Cortex of kidney (tissue), 1 donor: Measurements from ENCODE around the gene TREML1.
"Not testable (repeated sequence)": the region's sequence is repeated elsewhere in the genome, so short reads cannot be mapped to it uniquely, and the experiment has no call there.

Experiments
- DNase-seq: peaks from one replicate; lab custom pipeline; 2025; lab: John Stamatoyannopoulos, UW

The TREML1 gene

GRCh38 chr6:41153992-41154625 lies at the start of gene TREML1:
Gene TREML1, minus strand, starts transcription at chr6:41154347. Its CDS starts 59 bp downstream, at chr6:41154288.
- DNase-seq, result no peak

- no peak for DNase-seq
Measured at GRCh38 chr6:41201764-41202173, 47.6 kb upstream of the TREML1 start.

GRCh38 chr6:41200901-41201763 lies 47.0 kb upstream of the TREML1 start, which contains the start of gene TREML2:
Gene TREML2, minus strand, starts transcription at chr6:41201149. Its CDS starts 141 bp downstream, at chr6:41201008.
- DNase-seq, result no peak

GRCh38 chr6:41200296-41200900 lies 46.3 kb upstream of the TREML1 start:
- no peak for DNase-seq

GRCh38 chr6:41199552-41200246 lies 45.6 kb upstream of the TREML1 start:
- no peak for DNase-seq

- DNase-seq, result no peak
Measured at GRCh38 chr6:41197234-41197633, 43.1 kb upstream of the TREML1 start.

GRCh38 chr6:41194386-41194785 lies 40.2 kb upstream of the TREML1 start:
- DNase-seq, result no peak

- DNase-seq, result no peak
Measured at GRCh38 chr6:41193884-41194283, 39.7 kb upstream of the TREML1 start.

GRCh38 chr6:41193171-41193734 lies 39.1 kb upstream of the TREML1 start:
- DNase-seq, result no peak

- no peak for DNase-seq
Measured at GRCh38 chr6:41191569-41191968, 37.4 kb upstream of the TREML1 start.

- no peak for DNase-seq
Measured at GRCh38 chr6:41190791-41191190, 36.6 kb upstream of the TREML1 start.

GRCh38 chr6:41189967-41190366 lies 35.8 kb upstream of the TREML1 start:
- DNase-seq, result no peak

GRCh38 chr6:41189046-41189445 lies 34.9 kb upstream of the TREML1 start:
- not testable (repeated sequence) for DNase-seq

- no peak for DNase-seq
Measured at GRCh38 chr6:41187924-41188886, 34.1 kb upstream of the TREML1 start.

- DNase-seq, result no peak
Measured at GRCh38 chr6:41186031-41186562, 31.9 kb upstream of the TREML1 start.

GRCh38 chr6:41184761-41185160 lies 30.6 kb upstream of the TREML1 start:
- DNase-seq, result no peak

GRCh38 chr6:41182069-41183034 lies 28.2 kb upstream of the TREML1 start:
- DNase-seq, result no peak

- DNase-seq, result no peak
Measured at GRCh38 chr6:41181566-41181965, 27.4 kb upstream of the TREML1 start.

- no peak for DNase-seq
Measured at GRCh38 chr6:41179163-41179562, 25.0 kb upstream of the TREML1 start.
